Gastrocnemius medialis (tissue), 4 donors: ENCODE results near the gene OGG1.

Experiments used
- POLR2A ChIP-seq, 2 donors: fragments of 450-650 bp; IDR thresholded peaks; one replicate each; pipeline ENCODE4 v1.6.1; 2017; ENCODE audit warnings: antibody characterized with exemption in 2 of 2, mild to moderate bottlenecking in 2 of 2, moderate library complexity in 2 of 2
- TF ChIP-seq, protein P1 (sequence below), 5 experiments: fragments of 450-650 bp in 3 of 5; fragments of 200-600 bp in 2 of 5; sonication (generic) in 2 of 5; IDR thresholded peaks in 4 of 5; conservative IDR thresholded peaks in 1 of 5; 1 replicate in 4 of 5; 2 replicates in 1 of 5; pipeline ENCODE4 v1.5.1; 2016 to 2019; ENCODE audit warnings: antibody characterized with exemption in 5 of 5, mild to moderate bottlenecking in 3 of 5, moderate library complexity in 3 of 5

DNA sequence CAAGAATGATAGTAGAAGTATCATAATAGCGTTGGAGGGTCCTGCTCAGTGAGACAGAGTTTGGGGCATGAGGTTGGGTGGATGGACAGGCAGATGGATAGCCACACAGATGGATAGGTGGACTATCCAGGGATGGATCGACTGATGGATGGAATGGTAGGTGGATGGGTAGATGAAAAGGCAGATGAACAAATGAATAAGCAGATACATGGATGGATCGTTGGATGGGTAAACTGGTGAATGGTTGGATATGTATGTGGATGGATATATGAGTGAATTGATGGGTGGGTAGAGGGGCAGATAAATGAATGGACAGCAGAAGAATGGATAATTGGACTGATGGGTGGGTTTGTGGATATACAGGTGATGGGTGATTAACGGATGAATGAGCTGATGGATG is 36.6 kb upstream of the OGG1 start:
- TF ChIP-seq, protein P1, sequence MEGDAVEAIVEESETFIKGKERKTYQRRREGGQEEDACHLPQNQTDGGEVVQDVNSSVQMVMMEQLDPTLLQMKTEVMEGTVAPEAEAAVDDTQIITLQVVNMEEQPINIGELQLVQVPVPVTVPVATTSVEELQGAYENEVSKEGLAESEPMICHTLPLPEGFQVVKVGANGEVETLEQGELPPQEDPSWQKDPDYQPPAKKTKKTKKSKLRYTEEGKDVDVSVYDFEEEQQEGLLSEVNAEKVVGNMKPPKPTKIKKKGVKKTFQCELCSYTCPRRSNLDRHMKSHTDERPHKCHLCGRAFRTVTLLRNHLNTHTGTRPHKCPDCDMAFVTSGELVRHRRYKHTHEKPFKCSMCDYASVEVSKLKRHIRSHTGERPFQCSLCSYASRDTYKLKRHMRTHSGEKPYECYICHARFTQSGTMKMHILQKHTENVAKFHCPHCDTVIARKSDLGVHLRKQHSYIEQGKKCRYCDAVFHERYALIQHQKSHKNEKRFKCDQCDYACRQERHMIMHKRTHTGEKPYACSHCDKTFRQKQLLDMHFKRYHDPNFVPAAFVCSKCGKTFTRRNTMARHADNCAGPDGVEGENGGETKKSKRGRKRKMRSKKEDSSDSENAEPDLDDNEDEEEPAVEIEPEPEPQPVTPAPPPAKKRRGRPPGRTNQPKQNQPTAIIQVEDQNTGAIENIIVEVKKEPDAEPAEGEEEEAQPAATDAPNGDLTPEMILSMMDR (IDR thresholded peaks at IDR 0.05 in 4 of 5, conservative IDR thresholded peaks at IDR 0.05 in 1 of 5) = no peak
- no peak for TF ChIP-seq POLR2A (IDR thresholded peaks at IDR 0.05)
